Keratinocyte (primary cell): ENCODE measurements around the gene SHROOM3.

ENCODE experiments used
- CTCF ChIP-seq, 3 experiments: IDR thresholded peaks in 1 of 3; conservative IDR thresholded peaks in 1 of 3; optimal IDR thresholded peaks in 1 of 3; 2 replicates in 2 of 3; 3 replicates in 1 of 3; pipeline versions ENCODE3 to v1.5.1; 2011; ENCODE audit warnings: low read length in 3 of 3, mild to moderate bottlenecking in 3 of 3, moderate library complexity in 2 of 3, control low read depth in 1 of 3, inconsistent platforms in 1 of 3; ENCODE audit not compliant: insufficient read depth in 2 of 3; ENCODE audit errors: extremely low read depth in 1 of 3
- EZH2 ChIP-seq: IDR thresholded peaks from one replicate; pipeline ENCODE4 v1.6.1; 2012; ENCODE audit warnings: inconsistent platforms, mild to moderate bottlenecking, low read length, moderate library complexity

GRCh38 chr4:76751612-76752343 lies 316.7 kb downstream of the SHROOM3 start:
- TF ChIP-seq EZH2, result no peak
- TF ChIP-seq CTCF (optimal IDR thresholded peaks at IDR 0.05 in 1 of 3, IDR thresholded peaks at IDR 0.05 in 1 of 3, conservative IDR thresholded peaks at IDR 0.05 in 1 of 3; ENCODE audit: extremely low read depth in 1 of 3, insufficient read depth in 2 of 3, low read length in 3 of 3), result no peak
